ENCODE data around the gene TMEM207.

Gene TMEM207

DNA sequence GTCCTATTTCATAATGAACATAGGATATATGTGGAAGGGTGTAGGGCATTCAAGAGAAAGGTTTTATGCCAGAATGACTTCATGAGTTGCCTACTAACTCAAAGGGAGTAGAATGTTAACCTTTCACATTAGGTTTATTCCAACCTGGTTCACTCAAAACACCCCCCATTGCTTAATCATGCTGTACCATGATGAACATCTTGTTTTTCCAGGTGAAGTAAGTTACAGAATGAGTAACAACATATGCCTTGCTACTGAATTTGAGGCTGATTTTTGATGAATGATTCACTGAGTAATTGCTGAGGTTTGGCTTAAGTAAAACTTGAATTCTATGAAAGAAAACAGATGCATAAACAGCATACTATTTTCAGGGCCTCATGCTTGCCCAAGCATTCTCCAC is 67.6 kb downstream of the TMEM207 start:
- no peak for DNase-seq

DNA sequence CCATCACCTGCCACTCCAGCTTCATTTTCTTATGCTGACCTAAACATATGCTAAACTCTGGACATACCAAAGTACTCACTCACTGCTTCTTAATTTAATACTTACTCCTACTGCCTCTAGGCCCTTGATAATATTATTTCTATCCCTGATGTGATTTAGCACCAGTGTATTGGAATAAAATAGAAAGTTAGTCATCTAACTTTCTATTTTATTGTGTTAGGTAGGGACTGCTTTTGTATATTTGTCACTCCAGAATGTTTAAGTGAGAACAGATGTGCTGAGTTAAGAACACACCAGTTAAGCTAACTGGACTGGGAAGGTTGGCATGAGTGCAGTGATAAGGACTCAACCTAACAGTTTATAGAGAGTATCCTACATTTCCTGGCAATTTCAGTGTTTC is 68.3 kb downstream of the TMEM207 start:
- no peak for DNase-seq

DNA sequence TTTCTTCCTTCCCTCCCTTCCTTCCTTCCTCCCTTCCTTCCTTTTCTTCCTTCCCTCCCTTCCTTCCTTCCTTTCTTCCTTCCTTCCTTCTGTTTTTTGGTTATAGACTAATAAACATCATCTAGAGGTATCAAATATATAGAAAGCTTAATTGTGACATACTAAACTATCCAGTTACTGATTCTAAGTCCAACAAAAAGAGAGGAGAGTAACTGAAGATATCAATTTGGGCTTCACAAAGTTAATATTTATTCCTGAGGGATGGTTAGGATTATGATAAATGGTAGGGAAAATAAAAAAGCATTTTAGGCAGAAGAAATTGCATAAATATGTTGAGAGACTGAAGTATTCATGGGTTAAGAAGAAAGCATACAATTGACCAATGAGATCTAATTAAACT is 69.5 kb downstream of the TMEM207 start:
- DNase-seq = no peak

Measured in DMS53 (cell line).